ENCODE results near the gene EP400.

GRCh38 chr12:132074216-132074615 is 124.5 kb downstream of the EP400 start:
- TF ChIP-seq POLR2A (IDR thresholded peaks at IDR 0.05; ENCODE audit: low read depth, low read length) (no peak), POLR2AphosphoS5 (IDR thresholded peaks at IDR 0.05; ENCODE audit: low read depth, low read length) (no peak), TAF1 (IDR thresholded peaks at IDR 0.05; ENCODE audit: borderline replicate concordance, low read depth, low read length) (no peak)
